GM12892 (cell line): ENCODE measurements around the gene DIAPH1.

Experiments used
- POLR2A ChIP-seq: IDR thresholded peaks from 2 replicates; pipeline ENCODE4 v1.6.1; 2011; ENCODE audit warnings: low read depth, low read length, control low read depth
- POLR2AphosphoS5 ChIP-seq: IDR thresholded peaks from 2 replicates; pipeline ENCODE4 v1.6.1; 2011; ENCODE audit warnings: low read depth, low read length, control low read depth
- TAF1 ChIP-seq: IDR thresholded peaks from 2 replicates; pipeline ENCODE4 v1.6.1; 2011; ENCODE audit warnings: low read depth, mild to moderate bottlenecking, control low read depth, low read length, borderline replicate concordance

DNA sequence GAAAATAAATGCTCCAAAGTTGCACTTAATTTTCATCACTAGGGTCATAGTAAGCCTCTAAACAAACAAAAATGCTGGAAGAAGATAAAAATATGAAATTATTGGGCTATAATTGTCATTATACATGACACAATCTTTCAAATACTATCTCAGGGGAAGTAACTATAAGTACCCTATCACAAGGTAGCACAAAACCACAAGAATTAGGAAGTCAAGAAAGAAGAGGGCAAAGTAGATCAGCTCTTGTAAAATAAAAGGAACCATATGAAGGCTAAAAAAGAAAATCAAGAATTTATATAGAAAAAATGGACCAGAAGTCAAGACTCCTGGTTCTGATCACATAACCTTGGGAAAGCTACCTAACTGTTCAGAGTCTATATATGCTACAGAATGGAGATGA is 48.1 kb downstream of the DIAPH1 start:
- TF ChIP-seq POLR2AphosphoS5 = no peak
- TF ChIP-seq POLR2A = no peak
- no peak for TF ChIP-seq TAF1
